Fibroblast of lung (primary cell): ENCODE measurements around the gene GPR107. TPM values are rescaled to one million over a fixed set of nuclear protein-coding genes. Genes with fewer than 3 reads are reported as not detected.
A peak's percentile ranks its signal among the peaks of the same experiment; 100 is the strongest.

Experiments
- DNase-seq, 2 donors: peaks; one replicate each; pipeline versions ENCODE4 v3.0.0 to v3.0.0-alpha.2; 2010; ENCODE audit warnings: low read depth in 2 of 2
- H2AFZ ChIP-seq: 2 replicates; pipeline ENCODE4 v1.5.1; 2012; ENCODE audit warnings: low read length, control low read depth, inconsistent platforms
- H3K27ac ChIP-seq: 2 replicates; pipeline ENCODE4 v1.5.1; 2011; ENCODE audit warnings: low read length, control low read depth; ENCODE audit not compliant: insufficient read depth
- H3K27me3 ChIP-seq: 2 replicates; pipeline ENCODE4 v1.5.1; 2011; ENCODE audit warnings: mild to moderate bottlenecking, low read length; ENCODE audit not compliant: control insufficient read depth, insufficient read depth
- H3K36me3 ChIP-seq: 2 replicates; pipeline ENCODE4 v1.5.1; 2011; ENCODE audit warnings: low read length; ENCODE audit not compliant: control insufficient read depth, insufficient read depth
- H3K4me1 ChIP-seq: 2 replicates; pipeline ENCODE4 v1.5.1; 2011; ENCODE audit warnings: low read length; ENCODE audit not compliant: control insufficient read depth, insufficient read depth; ENCODE audit errors: extremely low read depth
- H3K4me2 ChIP-seq: 2 replicates; pipeline ENCODE4 v1.5.1; 2011; ENCODE audit warnings: low read length, control low read depth; ENCODE audit not compliant: insufficient read depth; ENCODE audit errors: extremely low read depth
- H3K4me3 ChIP-seq, 4 experiments: fragments of 200-600 bp in 1 of 4; sonication (generic) in 1 of 4; replicated peaks in 1 of 4; 2 replicates each; pipeline ENCODE4 v1.5.1; 2011 to 2016; ENCODE audit warnings: low read length in 4 of 4, low read depth in 3 of 4, mild to moderate bottlenecking in 3 of 4, control low read depth in 2 of 4, inconsistent platforms in 1 of 4, mixed read lengths in 1 of 4; ENCODE audit not compliant: insufficient read depth in 1 of 4; ENCODE audit errors: control extremely low read depth in 1 of 4
- H3K79me2 ChIP-seq: 2 replicates; pipeline ENCODE4 v1.5.1; 2012; ENCODE audit warnings: mild to moderate bottlenecking, low read length, inconsistent platforms; ENCODE audit not compliant: control insufficient read depth, insufficient read depth
- H3K9ac ChIP-seq: 2 replicates; pipeline ENCODE4 v1.5.1; 2011; ENCODE audit warnings: mild to moderate bottlenecking, low read length, control low read depth; ENCODE audit not compliant: insufficient read depth
- H3K9me3 ChIP-seq: 2 replicates; pipeline ENCODE4 v1.5.1; 2012; ENCODE audit warnings: low read depth, low read length; ENCODE audit not compliant: control insufficient read depth, insufficient read depth
- H4K20me1 ChIP-seq: 2 replicates; pipeline ENCODE4 v1.5.1; 2011; ENCODE audit warnings: low read length; ENCODE audit not compliant: control insufficient read depth, insufficient read depth; ENCODE audit errors: extremely low read depth
- CTCF ChIP-seq, 2 donors: IDR thresholded peaks in 1 of 2; conservative IDR thresholded peaks in 1 of 2; 1 replicate in 1 of 2; 2 replicates in 1 of 2; pipeline ENCODE4 v1.5.1; 2011 to 2012; ENCODE audit warnings: low read length in 2 of 2, control low read depth in 1 of 2, inconsistent platforms in 1 of 2, low read depth in 1 of 2, mild to moderate bottlenecking in 1 of 2
- EZH2 ChIP-seq: IDR thresholded peaks from 2 replicates; pipeline ENCODE4 v1.5.1; 2012; ENCODE audit warnings: low read length, control low read depth, mild to moderate bottlenecking; ENCODE audit errors: missing control alignments
- polyA plus RNA-seq, 2 donors: library from polyadenylated mRNA; depleted of rRNA in 1 of 2; stranded (reverse) in 1 of 2; unstranded in 1 of 2; fragments of >200 nt; gene quantifications; 2 replicates each; pipeline ENCODE4 v1.2.1, GENCODE V29; 2011 to 2012; ENCODE audit warnings: missing spikeins in 1 of 2
- total RNA-seq: library from RNA; depleted of rRNA; stranded (reverse); fragments of >200 nt; gene quantifications from 2 replicates; pipeline ENCODE4 v1.2.1, GENCODE V29; 2014

The GPR107 gene
- total and polyA plus RNA-seq, 2 donors (not counting 1 experiment from before 2014, with no cell fraction given): 27.6 to 43.5 TPM

- TF ChIP-seq CTCF (conservative IDR thresholded peaks at IDR 0.05 in 1 of 2, IDR thresholded peaks at IDR 0.05 in 1 of 2; ENCODE audit: low read depth in 1 of 2, low read length in 2 of 2) (no peak), EZH2 (no peak)
- H3K9me3 ChIP-seq: no peaks in the 10 kb centered on the region
- no peaks in the 10 kb centered on the region for H4K20me1 ChIP-seq
- H3K79me2 ChIP-seq: peaks cover 6% of the 10 kb centered on the region
- H3K4me3 ChIP-seq: no peak overlapping the region
- DNase-seq: no peak
- H3K4me1 ChIP-seq: no peaks in the 10 kb centered on the region
- no peaks in the 10 kb centered on the region for H3K27me3 ChIP-seq
- no peak overlapping the region for H3K27ac ChIP-seq
- no peak overlapping the region for H2AFZ ChIP-seq
- no peak overlapping the region for H3K9ac ChIP-seq
- H3K4me2 ChIP-seq: no peak overlapping the region
- H3K36me3 ChIP-seq: no peaks in the 10 kb centered on the region
Measured at GRCh38 chr9:130023994-130024596, 29.6 kb upstream of the GPR107 start.

- Histone ChIP-seq H3K9ac (no peak overlapping the region), H3K27ac (no peak overlapping the region), H3K4me1 (no peaks in the 10 kb centered on the region), H3K4me2 (no peak overlapping the region), H2AFZ (no peak overlapping the region), H3K79me2 (peaks cover 8% of the 10 kb centered on the region), H3K27me3 (no peaks in the 10 kb centered on the region), H4K20me1 (no peaks in the 10 kb centered on the region), H3K4me3 (no peak overlapping the region), H3K36me3 (no peaks in the 10 kb centered on the region), H3K9me3 (no peaks in the 10 kb centered on the region)
- TF ChIP-seq CTCF (conservative IDR thresholded peaks at IDR 0.05 in 1 of 2, IDR thresholded peaks at IDR 0.05 in 1 of 2; ENCODE audit: low read depth in 1 of 2, low read length in 2 of 2) (no peak), EZH2 (no peak)
- peak in 1 of 2 donors; percentile 70 for DNase-seq
Measured at GRCh38 chr9:130024597-130024994, 29.1 kb upstream of the GPR107 start.

GRCh38 chr9:130026583-130027340 is 26.9 kb upstream of the GPR107 start:
- TF ChIP-seq EZH2 (no peak), CTCF (conservative IDR thresholded peaks at IDR 0.05 in 1 of 2, IDR thresholded peaks at IDR 0.05 in 1 of 2; ENCODE audit: low read depth in 1 of 2, low read length in 2 of 2) (no peak)
- Histone ChIP-seq H3K4me3 (no peak overlapping the region), H4K20me1 (no peaks in the 10 kb centered on the region), H3K36me3 (no peaks in the 10 kb centered on the region), H2AFZ (no peak overlapping the region), H3K4me2 (no peak overlapping the region), H3K4me1 (no peaks in the 10 kb centered on the region), H3K27me3 (no peaks in the 10 kb centered on the region), H3K79me2 (peaks cover 12% of the 10 kb centered on the region), H3K9ac (no peak overlapping the region), H3K27ac (no peak overlapping the region), H3K9me3 (no peaks in the 10 kb centered on the region)
- DNase-seq: no peak
